HG03064 (cell line): ENCODE results near the gene TRABD2A.
A peak's percentile ranks its signal among the peaks of the same experiment; 100 is the strongest.

Experiments used
- ATAC-seq: cut with Tn5 transposase; IDR thresholded peaks from one replicate; pipeline ENCODE4 v1.9.1; 2021; ENCODE audit warnings: low read depth; ENCODE audit not compliant: unreplicated experiment

Gene TRABD2A

GRCh38 chr2:84857566-84857965 lies 23.3 kb downstream of the TRABD2A start:
- no peak for ATAC-seq

- ATAC-seq, result no peak
These were observed 24.1 kb downstream of the TRABD2A start for GRCh38 chr2:84856787-84857186.

GRCh38 chr2:84855731-84856130 lies 25.2 kb downstream of the TRABD2A start:
- ATAC-seq, result no peak

GRCh38 chr2:84854850-84855249 lies 26.0 kb downstream of the TRABD2A start:
- no peak for ATAC-seq

GRCh38 chr2:84851876-84852275 lies 29.0 kb downstream of the TRABD2A start:
- no peak for ATAC-seq

- no peak for ATAC-seq
These were observed 30.4 kb downstream of the TRABD2A start for GRCh38 chr2:84850471-84850870.

GRCh38 chr2:84849271-84849952 lies 31.5 kb downstream of the TRABD2A start:
- ATAC-seq, result no peak

- ATAC-seq, result no peak
These were observed 33.4 kb downstream of the TRABD2A start for GRCh38 chr2:84847326-84848050.

- ATAC-seq, result no peak
These were observed 34.1 kb downstream of the TRABD2A start for GRCh38 chr2:84846741-84847142.

GRCh38 chr2:84846041-84846663 lies 34.7 kb downstream of the TRABD2A start:
- no peak for ATAC-seq

- ATAC-seq, result no peak
These were observed 36.7 kb downstream of the TRABD2A start for GRCh38 chr2:84844141-84844540.

GRCh38 chr2:84841577-84841976 lies 39.3 kb downstream of the TRABD2A start:
- no peak for ATAC-seq

GRCh38 chr2:84840306-84840705 lies 40.6 kb downstream of the TRABD2A start:
- no peak for ATAC-seq

GRCh38 chr2:84839851-84840250 lies 41.0 kb downstream of the TRABD2A start:
- ATAC-seq, result no peak

- no peak for ATAC-seq
These were observed 42.3 kb downstream of the TRABD2A start for GRCh38 chr2:84838434-84839145.

- no peak for ATAC-seq
These were observed 44.7 kb downstream of the TRABD2A start for GRCh38 chr2:84836215-84836614.

- no peak for ATAC-seq
These were observed 47.3 kb downstream of the TRABD2A start for GRCh38 chr2:84833481-84834150.

GRCh38 chr2:84832772-84833461 lies 48.0 kb downstream of the TRABD2A start:
- peak; percentile 77 for ATAC-seq

- no peak for ATAC-seq
These were observed 50.0 kb downstream of the TRABD2A start for GRCh38 chr2:84830758-84831500.
